Measurements from ENCODE around the gene TNRC18. TPM values are rescaled to one million over a fixed set of nuclear protein-coding genes. Genes with fewer than 3 reads are reported as not detected.

TNRC18 gene
- total and polyA plus RNA-seq, 9 of the 15 experiments (the other 6 are each of a cell fraction or from before 2014, with no cell fraction given), result 0.03 to 43.2 (median 18.0) TPM

DNA sequence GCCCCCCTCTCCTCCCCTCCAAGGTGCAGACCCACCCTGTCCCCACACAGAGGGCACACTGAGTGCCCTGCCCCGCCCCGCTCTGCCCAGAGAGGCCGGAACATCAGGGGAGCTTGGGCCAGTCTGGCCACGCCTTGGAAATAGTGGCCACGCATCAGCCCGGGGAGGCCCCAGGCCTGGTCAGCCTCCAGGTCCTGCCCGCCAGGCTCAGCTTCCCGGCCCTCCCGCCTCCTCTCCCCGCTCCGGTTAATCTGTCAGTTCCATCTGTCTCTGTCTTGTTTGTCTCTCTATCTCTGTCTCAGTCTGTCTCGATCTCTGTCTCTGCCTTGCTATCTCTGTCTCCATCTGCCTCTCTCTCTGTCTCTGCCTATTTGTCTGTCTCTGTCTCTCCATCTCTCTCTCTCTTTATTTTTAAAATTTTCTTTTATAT is 28.9 kb upstream of the TNRC18 start (continued):
- TF ChIP-seq, protein P1, sequence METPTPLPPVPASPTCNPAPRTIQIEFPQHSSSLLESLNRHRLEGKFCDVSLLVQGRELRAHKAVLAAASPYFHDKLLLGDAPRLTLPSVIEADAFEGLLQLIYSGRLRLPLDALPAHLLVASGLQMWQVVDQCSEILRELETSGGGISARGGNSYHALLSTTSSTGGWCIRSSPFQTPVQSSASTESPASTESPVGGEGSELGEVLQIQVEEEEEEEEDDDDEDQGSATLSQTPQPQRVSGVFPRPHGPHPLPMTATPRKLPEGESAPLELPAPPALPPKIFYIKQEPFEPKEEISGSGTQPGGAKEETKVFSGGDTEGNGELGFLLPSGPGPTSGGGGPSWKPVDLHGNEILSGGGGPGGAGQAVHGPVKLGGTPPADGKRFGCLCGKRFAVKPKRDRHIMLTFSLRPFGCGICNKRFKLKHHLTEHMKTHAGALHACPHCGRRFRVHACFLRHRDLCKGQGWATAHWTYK (CRISPR knock-in tag; IDR thresholded peaks at IDR 0.05), result 0 out of 2 replicates have a peak, but pooled peaks have one; percentile 28
- TF ChIP-seq RFX5 (IDR thresholded peaks at IDR 0.05; ENCODE audit: low read depth, low read length) (no peak), SP2 (IDR thresholded peaks at IDR 0.05; ENCODE audit: extremely low read depth, low read depth, low read length, poor library complexity, severe bottlenecking) (no peak), FOXK2 (conservative IDR thresholded peaks at IDR 0.05 in 1 of 2, IDR thresholded peaks at IDR 0.05 in 1 of 2; ENCODE audit: low read depth in 2 of 2) (0 out of 4 replicates have a peak, but pooled peaks of 1 of the 2 experiments have one; percentile 2), ARNT (IDR thresholded peaks at IDR 0.05) (no peak), TAF9B (IDR thresholded peaks at IDR 0.05; ENCODE audit: partially characterized antibody) (no peak), SAFB (IDR thresholded peaks at IDR 0.05; ENCODE audit: borderline replicate concordance, low read depth, low read length) (no peak), NR1H2 (CRISPR knock-in tag; IDR thresholded peaks at IDR 0.05) (no peak)
- TF ChIP-seq, protein P2, sequence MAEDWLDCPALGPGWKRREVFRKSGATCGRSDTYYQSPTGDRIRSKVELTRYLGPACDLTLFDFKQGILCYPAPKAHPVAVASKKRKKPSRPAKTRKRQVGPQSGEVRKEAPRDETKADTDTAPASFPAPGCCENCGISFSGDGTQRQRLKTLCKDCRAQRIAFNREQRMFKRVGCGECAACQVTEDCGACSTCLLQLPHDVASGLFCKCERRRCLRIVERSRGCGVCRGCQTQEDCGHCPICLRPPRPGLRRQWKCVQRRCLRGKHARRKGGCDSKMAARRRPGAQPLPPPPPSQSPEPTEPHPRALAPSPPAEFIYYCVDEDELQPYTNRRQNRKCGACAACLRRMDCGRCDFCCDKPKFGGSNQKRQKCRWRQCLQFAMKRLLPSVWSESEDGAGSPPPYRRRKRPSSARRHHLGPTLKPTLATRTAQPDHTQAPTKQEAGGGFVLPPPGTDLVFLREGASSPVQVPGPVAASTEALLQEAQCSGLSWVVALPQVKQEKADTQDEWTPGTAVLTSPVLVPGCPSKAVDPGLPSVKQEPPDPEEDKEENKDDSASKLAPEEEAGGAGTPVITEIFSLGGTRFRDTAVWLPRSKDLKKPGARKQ (CRISPR knock-in tag; IDR thresholded peaks at IDR 0.05), result no peak
- TF ChIP-seq, protein P3, sequence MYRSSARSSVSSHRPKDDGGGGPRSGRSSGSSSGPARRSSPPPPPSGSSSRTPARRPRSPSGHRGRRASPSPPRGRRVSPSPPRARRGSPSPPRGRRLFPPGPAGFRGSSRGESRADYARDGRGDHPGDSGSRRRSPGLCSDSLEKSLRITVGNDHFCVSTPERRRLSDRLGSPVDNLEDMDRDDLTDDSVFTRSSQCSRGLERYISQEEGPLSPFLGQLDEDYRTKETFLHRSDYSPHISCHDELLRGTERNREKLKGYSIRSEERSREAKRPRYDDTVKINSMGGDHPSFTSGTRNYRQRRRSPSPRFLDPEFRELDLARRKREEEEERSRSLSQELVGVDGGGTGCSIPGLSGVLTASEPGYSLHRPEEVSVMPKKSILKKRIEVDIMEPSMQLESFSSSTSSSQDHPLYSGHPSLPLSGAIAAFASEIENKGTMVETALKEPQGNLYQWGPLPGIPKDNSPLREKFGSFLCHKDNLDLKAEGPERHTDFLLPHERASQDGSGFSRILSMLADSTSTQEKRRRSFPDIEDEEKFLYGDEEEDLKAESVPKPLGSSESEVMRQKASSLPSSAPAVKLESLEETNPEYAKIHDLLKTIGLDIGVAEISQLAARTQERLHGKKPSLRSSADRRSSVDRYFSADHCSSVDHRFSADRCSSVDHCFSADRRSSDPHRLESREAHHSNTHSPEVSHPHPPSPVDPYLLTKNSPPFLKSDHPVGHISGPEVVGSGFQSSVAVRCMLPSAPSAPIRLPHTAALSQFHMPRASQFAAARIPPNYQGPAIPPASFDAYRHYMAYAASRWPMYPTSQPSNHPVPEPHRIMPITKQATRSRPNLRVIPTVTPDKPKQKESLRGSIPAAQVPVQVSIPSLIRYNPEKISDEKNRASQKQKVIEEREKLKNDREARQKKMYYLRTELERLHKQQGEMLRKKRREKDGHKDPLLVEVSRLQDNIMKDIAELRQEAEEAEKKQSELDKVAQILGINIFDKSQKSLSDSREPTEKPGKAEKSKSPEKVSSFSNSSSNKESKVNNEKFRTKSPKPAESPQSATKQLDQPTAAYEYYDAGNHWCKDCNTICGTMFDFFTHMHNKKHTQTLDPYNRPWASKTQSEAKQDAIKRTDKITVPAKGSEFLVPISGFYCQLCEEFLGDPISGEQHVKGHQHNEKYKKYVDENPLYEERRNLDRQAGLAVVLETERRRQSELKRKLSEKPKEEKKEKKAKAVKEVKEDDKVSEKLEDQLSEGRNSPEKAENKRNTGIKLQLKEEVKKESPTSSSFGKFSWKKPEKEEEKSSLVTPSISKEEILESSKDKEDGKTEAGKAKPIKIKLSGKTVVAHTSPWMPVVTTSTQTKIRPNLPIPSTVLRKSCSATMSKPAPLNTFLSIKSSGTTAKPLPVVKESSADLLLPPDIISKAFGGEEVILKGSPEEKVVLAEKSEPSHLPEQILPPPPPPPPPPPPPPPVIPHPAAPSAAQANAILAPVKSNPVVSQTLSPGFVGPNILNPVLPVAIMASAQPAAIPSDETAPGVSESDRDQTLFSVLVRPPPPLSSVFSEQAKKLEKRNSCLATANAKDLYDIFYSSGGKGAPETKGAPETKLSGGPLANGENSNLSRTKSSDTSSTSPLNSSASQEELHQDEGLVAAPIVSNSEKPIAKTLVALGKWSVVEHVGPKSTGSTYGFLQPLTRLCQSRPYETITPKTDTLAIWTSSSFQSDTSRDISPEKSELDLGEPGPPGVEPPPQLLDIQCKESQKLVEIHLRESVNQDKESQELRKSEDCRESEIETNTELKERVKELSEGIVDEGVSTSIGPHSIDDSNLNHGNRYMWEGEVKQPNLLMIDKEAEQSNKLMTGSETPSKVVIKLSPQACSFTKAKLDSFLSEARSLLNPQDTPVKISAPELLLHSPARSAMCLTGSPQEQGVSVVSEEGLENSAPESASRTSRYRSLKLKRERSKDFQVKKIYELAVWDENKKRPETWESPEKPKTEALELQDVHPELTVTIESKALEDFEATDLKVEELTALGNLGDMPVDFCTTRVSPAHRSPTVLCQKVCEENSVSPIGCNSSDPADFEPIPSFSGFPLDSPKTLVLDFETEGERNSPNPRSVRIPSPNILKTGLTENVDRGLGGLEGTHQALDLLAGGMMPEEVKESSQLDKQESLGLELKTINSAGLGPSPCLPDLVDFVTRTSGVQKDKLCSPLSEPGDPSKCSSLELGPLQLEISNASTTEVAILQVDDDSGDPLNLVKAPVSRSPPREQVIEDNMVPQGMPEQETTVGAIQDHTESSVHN (IDR thresholded peaks at IDR 0.05; ENCODE audit: borderline replicate concordance in 1 of 2, low read depth in 1 of 2), result no peak; a peak in 1 of 4 replicates
- TF ChIP-seq, protein P4, sequence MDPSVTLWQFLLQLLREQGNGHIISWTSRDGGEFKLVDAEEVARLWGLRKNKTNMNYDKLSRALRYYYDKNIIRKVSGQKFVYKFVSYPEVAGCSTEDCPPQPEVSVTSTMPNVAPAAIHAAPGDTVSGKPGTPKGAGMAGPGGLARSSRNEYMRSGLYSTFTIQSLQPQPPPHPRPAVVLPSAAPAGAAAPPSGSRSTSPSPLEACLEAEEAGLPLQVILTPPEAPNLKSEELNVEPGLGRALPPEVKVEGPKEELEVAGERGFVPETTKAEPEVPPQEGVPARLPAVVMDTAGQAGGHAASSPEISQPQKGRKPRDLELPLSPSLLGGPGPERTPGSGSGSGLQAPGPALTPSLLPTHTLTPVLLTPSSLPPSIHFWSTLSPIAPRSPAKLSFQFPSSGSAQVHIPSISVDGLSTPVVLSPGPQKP (CRISPR knock-in tag; IDR thresholded peaks at IDR 0.05), result no peak
- TF ChIP-seq, protein P5, sequence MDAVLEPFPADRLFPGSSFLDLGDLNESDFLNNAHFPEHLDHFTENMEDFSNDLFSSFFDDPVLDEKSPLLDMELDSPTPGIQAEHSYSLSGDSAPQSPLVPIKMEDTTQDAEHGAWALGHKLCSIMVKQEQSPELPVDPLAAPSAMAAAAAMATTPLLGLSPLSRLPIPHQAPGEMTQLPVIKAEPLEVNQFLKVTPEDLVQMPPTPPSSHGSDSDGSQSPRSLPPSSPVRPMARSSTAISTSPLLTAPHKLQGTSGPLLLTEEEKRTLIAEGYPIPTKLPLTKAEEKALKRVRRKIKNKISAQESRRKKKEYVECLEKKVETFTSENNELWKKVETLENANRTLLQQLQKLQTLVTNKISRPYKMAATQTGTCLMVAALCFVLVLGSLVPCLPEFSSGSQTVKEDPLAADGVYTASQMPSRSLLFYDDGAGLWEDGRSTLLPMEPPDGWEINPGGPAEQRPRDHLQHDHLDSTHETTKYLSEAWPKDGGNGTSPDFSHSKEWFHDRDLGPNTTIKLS (IDR thresholded peaks at IDR 0.05; ENCODE audit: borderline replicate concordance, low read depth), result 0 out of 2 replicates have a peak, but pooled peaks have one; percentile 13
